NCI-H69 (cell line): Measurements from ENCODE around the gene C19orf73.

Source experiments
- DNase-seq: peaks from one replicate; lab custom pipeline; 2025; lab: John Stamatoyannopoulos, UW

The C19orf73 gene

GRCh38 chr19:49101160-49101559, 17.8 kb downstream of the C19orf73 start:
- DNase-seq: no peak

- no peak for DNase-seq
These were observed 20.1 kb downstream of the C19orf73 start for GRCh38 chr19:49098795-49099194.

- peak; percentile 86 for DNase-seq
These were observed 21.3 kb downstream of the C19orf73 start for GRCh38 chr19:49097453-49098288.

GRCh38 chr19:49094505-49095482, 24.1 kb downstream of the C19orf73 start:
- no peak for DNase-seq

GRCh38 chr19:49092686-49093085, 26.3 kb downstream of the C19orf73 start:
- DNase-seq: no peak

GRCh38 chr19:49091391-49092038, 27.4 kb downstream of the C19orf73 start:
- DNase-seq: no peak

GRCh38 chr19:49086296-49086695, 32.6 kb downstream of the C19orf73 start:
- DNase-seq: no peak

GRCh38 chr19:49085868-49086232, 33.1 kb downstream of the C19orf73 start:
- DNase-seq: no peak

GRCh38 chr19:49085020-49085867, 33.7 kb downstream of the C19orf73 start, which contains the start of gene SNRNP70:
Gene SNRNP70, plus strand, starts transcription at chr19:49085451. Its CDS starts 964 bp downstream, at chr19:49086415.
- peak; percentile 100 for DNase-seq

GRCh38 chr19:49084206-49085019, 34.5 kb downstream of the C19orf73 start:
- DNase-seq: peak; percentile 53

GRCh38 chr19:49081273-49081672, 37.7 kb downstream of the C19orf73 start:
- no peak for DNase-seq

GRCh38 chr19:49080392-49080791, 38.6 kb downstream of the C19orf73 start:
- no peak for DNase-seq

GRCh38 chr19:49074869-49075268, 44.1 kb downstream of the C19orf73 start:
- peak; percentile 68 for DNase-seq

- peak; percentile 61 for DNase-seq
These were observed 45.2 kb downstream of the C19orf73 start for GRCh38 chr19:49073514-49074378.

GRCh38 chr19:49071860-49072547, 46.9 kb downstream of the C19orf73 start:
- DNase-seq: no peak

- no peak for DNase-seq
These were observed 48.5 kb downstream of the C19orf73 start for GRCh38 chr19:49070416-49070815.

GRCh38 chr19:49069026-49069425, 49.9 kb downstream of the C19orf73 start:
- no peak for DNase-seq
